ENCODE data around the gene TMPRSS12.
"Not testable (repeated sequence)": the region's sequence is repeated elsewhere in the genome, so short reads cannot be mapped to it uniquely, and the experiment has no call there.

Gene TMPRSS12

DNA sequence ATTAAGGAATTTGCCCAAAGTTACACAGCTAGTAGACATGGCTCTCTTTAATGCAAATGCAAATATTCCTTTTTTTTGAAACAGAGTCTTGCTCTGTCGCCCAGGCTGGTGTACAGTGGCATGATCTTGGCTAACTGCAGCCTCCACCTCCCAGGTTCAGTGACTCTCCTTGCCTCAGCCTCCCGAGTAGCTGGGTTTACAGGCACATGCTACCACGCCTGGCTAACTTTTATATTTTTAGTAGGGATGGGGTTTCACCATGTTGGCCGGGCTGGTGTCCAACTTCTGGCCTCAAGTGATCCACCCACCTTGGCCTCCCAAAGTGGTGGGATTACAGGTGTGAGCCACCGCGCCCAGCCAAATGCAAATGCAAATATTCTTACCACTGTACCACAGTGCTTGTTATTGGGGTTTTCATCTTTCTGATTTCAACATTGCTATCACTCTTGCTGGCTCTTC is 85.1 kb downstream of the TMPRSS12 start:
- TF ChIP-seq CTCF (IDR thresholded peaks at IDR 0.05; ENCODE audit: low read depth, low read length, missing control alignments): no peak
- H3K4me3 ChIP-seq (ENCODE audit: low read depth, low read length): peak overlapping the region; percentile 13; the same call in 1 of the 2 replicates
- DNase-seq (ENCODE audit: low read depth): no peak

DNA sequence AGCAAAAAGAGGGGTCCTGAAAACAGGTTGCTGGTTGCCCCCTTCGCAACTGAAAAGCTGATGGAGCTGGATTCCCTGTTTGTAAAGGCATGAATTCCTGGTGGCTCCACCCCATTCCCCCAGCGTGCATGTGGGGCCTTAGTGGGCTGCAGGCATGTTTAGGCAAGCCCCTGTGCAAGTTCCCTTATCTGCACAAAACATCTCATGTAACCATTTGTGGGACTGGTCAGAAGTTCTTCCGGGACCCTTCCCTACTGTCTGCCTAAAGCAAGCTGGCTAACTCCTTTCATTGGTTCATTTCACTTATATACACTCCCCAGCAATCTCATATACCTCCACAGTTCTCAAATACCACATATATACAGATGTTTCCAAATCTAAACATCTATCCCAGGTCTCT is 85.7 kb downstream of the TMPRSS12 start:
- no peak for TF ChIP-seq CTCF (IDR thresholded peaks at IDR 0.05; ENCODE audit: low read depth, low read length, missing control alignments)
- no peak for DNase-seq (ENCODE audit: low read depth)
- no peak overlapping the region; the same call in 1 of the 2 replicates for H3K4me3 ChIP-seq (ENCODE audit: low read depth, low read length)

- H3K4me3 ChIP-seq (ENCODE audit: low read depth, low read length): no peak overlapping the region
- TF ChIP-seq CTCF (IDR thresholded peaks at IDR 0.05; ENCODE audit: low read depth, low read length, missing control alignments): no peak
- no peak for DNase-seq (ENCODE audit: low read depth)
Observed at GRCh38 chr12:50929831-50930230, 87.1 kb downstream of the TMPRSS12 start.

GRCh38 chr12:50930477-50930876 is 87.8 kb downstream of the TMPRSS12 start:
- not testable (repeated sequence) for DNase-seq (ENCODE audit: low read depth); H3K4me3 ChIP-seq (ENCODE audit: low read depth, low read length)

- no peak overlapping the region for H3K4me3 ChIP-seq (ENCODE audit: low read depth, low read length)
- TF ChIP-seq CTCF (IDR thresholded peaks at IDR 0.05; ENCODE audit: low read depth, low read length, missing control alignments): no peak
- DNase-seq (ENCODE audit: low read depth): no peak
Observed at GRCh38 chr12:50932787-50933280, 90.1 kb downstream of the TMPRSS12 start.

- DNase-seq (ENCODE audit: low read depth): no peak
- no peak overlapping the region for H3K4me3 ChIP-seq (ENCODE audit: low read depth, low read length)
- no peak for TF ChIP-seq CTCF (IDR thresholded peaks at IDR 0.05; ENCODE audit: low read depth, low read length, missing control alignments)
Observed at GRCh38 chr12:50933459-50934124, 90.9 kb downstream of the TMPRSS12 start.

GRCh38 chr12:50934371-50934851 is 91.7 kb downstream of the TMPRSS12 start:
- TF ChIP-seq CTCF (IDR thresholded peaks at IDR 0.05; ENCODE audit: low read depth, low read length, missing control alignments): no peak
- no peak overlapping the region for H3K4me3 ChIP-seq (ENCODE audit: low read depth, low read length)
- no peak for DNase-seq (ENCODE audit: low read depth)

Measured in GM12864 (cell line).